Osteoblast (primary cell): Measurements from ENCODE around the gene NPDC1. TPM values are rescaled to one million over a fixed set of nuclear protein-coding genes. Genes with fewer than 3 reads are reported as not detected.
"Not testable (repeated sequence)": the region's sequence is repeated elsewhere in the genome, so short reads cannot be mapped to it uniquely, and the experiment has no call there.

Experiments
- DNase-seq: peaks from one replicate; pipeline ENCODE4 v3.0.0; 2011; ENCODE audit warnings: low spot score, mixed read lengths; ENCODE audit not compliant: insufficient read length; ENCODE audit errors: missing footprints
- H2AFZ ChIP-seq: 2 replicates; pipeline ENCODE4 v1.6.0; 2011; ENCODE audit warnings: mild to moderate bottlenecking, low read length
- H3K27ac ChIP-seq: 2 replicates; pipeline ENCODE4 v1.5.1; 2011; ENCODE audit warnings: mild to moderate bottlenecking, low read depth, low read length, moderate library complexity
- H3K27me3 ChIP-seq: 2 replicates; pipeline ENCODE4 v1.6.0; 2012; ENCODE audit warnings: mild to moderate bottlenecking, control low read depth, inconsistent platforms, low read length, moderate library complexity; ENCODE audit not compliant: insufficient read depth
- H3K36me3 ChIP-seq: 2 replicates; pipeline ENCODE4 v1.5.1; 2011; ENCODE audit warnings: mild to moderate bottlenecking, low read length, control low read depth, moderate library complexity; ENCODE audit not compliant: insufficient read depth
- H3K4me1 ChIP-seq: 2 replicates; pipeline ENCODE4 v1.5.1; 2011; ENCODE audit warnings: mild to moderate bottlenecking, low read length, control low read depth, moderate library complexity; ENCODE audit not compliant: insufficient read depth
- H3K4me2 ChIP-seq: 2 replicates; pipeline ENCODE4 v1.6.0; 2011; ENCODE audit warnings: mild to moderate bottlenecking, low read length; ENCODE audit not compliant: insufficient read depth
- H3K4me3 ChIP-seq: fragments of 200-600 bp; sonication (generic); 3 replicates; pipeline ENCODE4 v1.5.1; 2012; ENCODE audit warnings: mild to moderate bottlenecking, low read length, inconsistent platforms; ENCODE audit not compliant: insufficient read depth
- H3K79me2 ChIP-seq: 2 replicates; pipeline ENCODE4 v1.6.0; 2012; ENCODE audit warnings: mild to moderate bottlenecking, low read length, control low read depth, inconsistent platforms; ENCODE audit not compliant: insufficient read depth
- H3K9me3 ChIP-seq: 2 replicates; pipeline ENCODE4 v1.5.1; 2011; ENCODE audit warnings: low read depth, low read length, control low read depth
- H4K20me1 ChIP-seq: 2 replicates; pipeline ENCODE4 v1.6.0; 2012; ENCODE audit warnings: mild to moderate bottlenecking, low read length, control low read depth; ENCODE audit not compliant: insufficient read depth
- total RNA-seq: library from RNA; depleted of rRNA; stranded (reverse); fragments of >200 nt; gene quantifications from 2 replicates; pipeline ENCODE4 v1.2.3, GENCODE V29; 2012
- TF ChIP-seq, protein P1 (sequence below): IDR thresholded peaks from 2 replicates; pipeline ENCODE4 v1.5.1; 2011; ENCODE audit warnings: mild to moderate bottlenecking, low read depth, low read length, moderate library complexity; ENCODE audit errors: extremely low read depth

Gene NPDC1
- total RNA-seq, 1 donor, result 10.1 TPM

DNA sequence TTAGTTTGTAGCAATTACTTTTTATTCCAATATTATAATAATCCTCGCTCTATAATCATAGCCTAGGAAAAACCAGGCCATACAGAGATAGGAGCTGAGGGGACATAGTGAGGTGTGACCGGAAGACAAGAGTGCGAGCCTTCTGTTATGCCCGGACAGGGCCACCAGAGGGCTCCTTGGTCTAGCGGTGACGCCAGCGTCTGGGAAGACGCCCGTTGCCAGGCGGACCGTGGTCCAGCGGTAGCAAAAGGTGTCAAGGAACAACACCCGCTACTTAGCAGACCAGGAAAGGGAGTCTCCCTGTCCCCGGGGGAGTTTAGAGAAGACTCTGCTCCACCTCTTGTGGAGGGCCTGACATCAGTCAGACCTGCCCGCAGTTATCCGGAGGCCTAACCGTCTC is 41.7 kb downstream of the NPDC1 start:
- not testable (repeated sequence) for H3K9me3 ChIP-seq, H3K4me3 ChIP-seq
- TF ChIP-seq, protein P1, sequence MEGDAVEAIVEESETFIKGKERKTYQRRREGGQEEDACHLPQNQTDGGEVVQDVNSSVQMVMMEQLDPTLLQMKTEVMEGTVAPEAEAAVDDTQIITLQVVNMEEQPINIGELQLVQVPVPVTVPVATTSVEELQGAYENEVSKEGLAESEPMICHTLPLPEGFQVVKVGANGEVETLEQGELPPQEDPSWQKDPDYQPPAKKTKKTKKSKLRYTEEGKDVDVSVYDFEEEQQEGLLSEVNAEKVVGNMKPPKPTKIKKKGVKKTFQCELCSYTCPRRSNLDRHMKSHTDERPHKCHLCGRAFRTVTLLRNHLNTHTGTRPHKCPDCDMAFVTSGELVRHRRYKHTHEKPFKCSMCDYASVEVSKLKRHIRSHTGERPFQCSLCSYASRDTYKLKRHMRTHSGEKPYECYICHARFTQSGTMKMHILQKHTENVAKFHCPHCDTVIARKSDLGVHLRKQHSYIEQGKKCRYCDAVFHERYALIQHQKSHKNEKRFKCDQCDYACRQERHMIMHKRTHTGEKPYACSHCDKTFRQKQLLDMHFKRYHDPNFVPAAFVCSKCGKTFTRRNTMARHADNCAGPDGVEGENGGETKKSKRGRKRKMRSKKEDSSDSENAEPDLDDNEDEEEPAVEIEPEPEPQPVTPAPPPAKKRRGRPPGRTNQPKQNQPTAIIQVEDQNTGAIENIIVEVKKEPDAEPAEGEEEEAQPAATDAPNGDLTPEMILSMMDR, result peak; percentile 31

DNA sequence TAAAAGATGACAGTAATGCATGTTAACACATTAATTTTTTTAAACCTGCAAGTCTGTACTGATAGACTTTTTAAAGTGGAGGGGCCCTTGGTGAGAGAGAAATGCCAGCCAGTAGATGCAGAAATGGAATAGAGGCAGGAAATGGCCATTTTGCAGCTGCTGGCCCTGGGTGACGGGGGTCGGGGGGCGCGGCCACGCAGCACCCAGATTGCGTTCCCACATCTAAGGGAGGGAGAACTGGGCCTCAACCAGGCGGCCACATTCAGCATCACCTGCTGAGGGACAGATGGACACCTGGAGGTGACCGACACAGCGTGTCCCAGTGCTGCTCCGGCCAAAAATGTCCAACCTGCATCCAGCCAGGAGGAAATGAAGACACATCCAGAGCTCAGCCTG is 43.3 kb downstream of the NPDC1 start:
- H3K4me2 ChIP-seq, result no peak overlapping the region
- no peak overlapping the region for H3K4me3 ChIP-seq
- no peaks in the 10 kb centered on the region for H3K36me3 ChIP-seq
- H3K27me3 ChIP-seq, result no peaks in the 10 kb centered on the region
- no peaks in the 10 kb centered on the region for H3K9me3 ChIP-seq
- H3K79me2 ChIP-seq, result no peaks in the 10 kb centered on the region
- H2AFZ ChIP-seq, result no peak overlapping the region
- DNase-seq, result no peak
- TF ChIP-seq, protein P1, result no peak
- H4K20me1 ChIP-seq, result no peaks in the 10 kb centered on the region
- no peak overlapping the region for H3K27ac ChIP-seq
- peaks cover 18% of the 10 kb centered on the region for H3K4me1 ChIP-seq

More for the DNA sequence above, 41.7 kb downstream of the NPDC1 start:
- not testable (repeated sequence) for DNase-seq, H3K4me2 ChIP-seq, H4K20me1 ChIP-seq, H3K79me2 ChIP-seq, H3K27me3 ChIP-seq, H2AFZ ChIP-seq, H3K27ac ChIP-seq, H3K36me3 ChIP-seq
- peaks cover 17% of the 10 kb centered on the region for H3K4me1 ChIP-seq

DNA sequence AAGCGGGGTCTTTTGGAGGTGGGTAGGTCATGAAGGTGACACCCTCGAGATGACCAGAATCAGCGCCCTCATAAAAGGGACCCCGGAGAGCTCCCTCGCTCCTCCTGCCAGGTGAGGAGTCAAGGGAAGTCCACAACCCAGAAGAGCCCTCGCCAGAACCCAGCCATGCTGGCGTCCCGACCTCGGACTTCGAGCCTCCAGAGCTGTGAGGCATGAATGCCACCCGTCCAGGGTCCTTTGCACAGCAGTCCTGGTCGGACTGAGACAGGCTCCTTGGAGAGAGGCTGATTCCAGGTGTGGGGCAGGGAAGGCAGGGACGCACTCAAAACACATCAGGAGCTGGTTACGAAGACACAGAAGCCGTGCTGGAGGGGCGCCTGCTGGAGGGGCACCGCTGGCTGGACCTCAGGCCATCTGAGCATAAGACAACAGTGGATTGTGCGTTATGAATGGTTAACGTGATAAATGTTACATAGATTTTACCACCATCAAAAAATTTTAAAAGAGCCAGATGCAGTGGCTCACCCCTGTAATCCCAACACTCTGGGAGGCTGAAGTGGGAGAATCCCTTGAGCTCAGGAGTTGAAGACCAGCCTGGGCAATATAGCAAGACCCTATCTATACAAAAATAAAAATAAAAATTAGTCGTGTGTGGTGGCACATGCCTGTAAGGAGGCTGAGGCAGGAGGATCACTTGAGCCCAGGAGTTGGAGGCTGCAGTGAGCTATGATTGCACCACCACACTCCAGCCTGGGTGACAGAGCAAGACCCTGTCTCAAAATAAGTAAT is 43.9 kb downstream of the NPDC1 start:
- Histone ChIP-seq H3K4me3 (no peak overlapping the region), H2AFZ (no peak overlapping the region), H3K27me3 (no peaks in the 10 kb centered on the region), H3K4me2 (no peak overlapping the region), H3K79me2 (no peaks in the 10 kb centered on the region), H3K27ac (no peak overlapping the region), H4K20me1 (no peaks in the 10 kb centered on the region), H3K4me1 (peaks cover 23% of the 10 kb centered on the region), H3K9me3 (no peaks in the 10 kb centered on the region), H3K36me3 (no peaks in the 10 kb centered on the region)
- TF ChIP-seq, protein P1, result no peak
- DNase-seq, result no peak

DNA sequence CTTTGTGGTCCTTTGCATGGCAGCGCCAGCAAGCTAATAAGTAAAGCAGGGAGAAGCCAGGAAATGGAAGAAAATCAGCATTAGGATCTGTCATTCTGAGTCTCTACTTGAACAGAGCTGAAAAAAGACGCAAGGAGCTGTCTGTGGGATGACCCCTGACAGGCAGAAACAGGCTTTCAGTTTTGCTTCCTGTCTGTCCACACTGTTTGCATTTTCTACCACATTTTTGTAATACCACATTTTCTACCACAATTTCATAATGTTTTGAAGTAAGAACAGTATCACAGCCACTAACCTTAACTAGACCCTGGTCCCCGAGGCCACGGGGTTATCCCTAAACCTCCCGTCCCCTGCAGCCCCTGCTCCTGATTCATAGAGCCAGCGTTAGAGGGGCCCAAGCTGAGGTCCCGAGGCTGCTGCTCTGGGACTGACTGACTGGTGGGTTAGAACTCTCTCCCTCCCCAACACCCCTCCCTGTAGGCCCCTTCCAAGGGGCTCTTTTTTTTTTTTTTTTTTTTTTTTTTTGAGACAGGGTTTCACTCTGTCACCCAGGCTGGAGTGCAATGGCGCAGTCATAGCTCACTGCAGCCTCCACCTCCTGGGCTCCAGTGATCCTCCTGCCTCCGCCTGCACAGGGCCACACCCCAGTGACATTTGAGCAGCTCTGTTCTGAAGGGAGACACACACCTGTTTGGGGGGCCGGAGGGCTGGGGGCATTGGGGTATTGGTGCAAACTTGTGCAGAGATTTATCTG is 45.6 kb downstream of the NPDC1 start:
- H3K4me2 ChIP-seq, result peak overlapping the region; percentile 53

More for the DNA sequence above, 45.6 kb downstream of the NPDC1 start:
- Histone ChIP-seq H3K27ac (peak overlapping the region; percentile 48), H2AFZ (peak overlapping the region; percentile 85), H3K4me1 (peaks cover 35% of the 10 kb centered on the region), H3K27me3 (no peaks in the 10 kb centered on the region), H3K79me2 (no peaks in the 10 kb centered on the region), H3K9me3 (no peaks in the 10 kb centered on the region), H4K20me1 (no peaks in the 10 kb centered on the region), H3K4me3 (no peak overlapping the region), H3K36me3 (no peaks in the 10 kb centered on the region)
- peak; percentile 97 for DNase-seq
- TF ChIP-seq, protein P1, result no peak
